ENCODE data around the gene SFXN5.

The SFXN5 gene

DNA sequence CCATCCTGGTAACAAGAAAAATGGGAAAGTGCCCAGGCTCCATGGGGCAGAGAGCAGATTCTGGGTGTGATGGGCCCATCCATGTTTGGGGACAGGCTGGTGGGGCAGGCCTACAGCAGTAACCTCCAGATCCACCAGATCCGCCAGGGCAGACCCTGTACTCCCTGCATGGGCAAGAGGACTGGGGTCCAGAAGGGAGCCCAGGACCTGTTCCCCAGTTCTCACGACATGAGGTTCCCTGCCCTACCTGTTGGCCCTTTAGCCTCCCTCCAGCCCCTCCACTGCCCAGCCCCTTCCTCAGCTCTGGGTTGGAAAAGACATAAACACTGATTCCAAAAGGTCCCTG, 115.5 kb downstream of the SFXN5 start:
- no peak for DNase-seq (ENCODE audit: low read depth)

- no peak for DNase-seq (ENCODE audit: low read depth)
Measured at GRCh38 chr2:72955228-72956049, 116.1 kb downstream of the SFXN5 start.

- no peak for DNase-seq (ENCODE audit: low read depth)
Measured at GRCh38 chr2:72954376-72955227, 116.9 kb downstream of the SFXN5 start.

DNA sequence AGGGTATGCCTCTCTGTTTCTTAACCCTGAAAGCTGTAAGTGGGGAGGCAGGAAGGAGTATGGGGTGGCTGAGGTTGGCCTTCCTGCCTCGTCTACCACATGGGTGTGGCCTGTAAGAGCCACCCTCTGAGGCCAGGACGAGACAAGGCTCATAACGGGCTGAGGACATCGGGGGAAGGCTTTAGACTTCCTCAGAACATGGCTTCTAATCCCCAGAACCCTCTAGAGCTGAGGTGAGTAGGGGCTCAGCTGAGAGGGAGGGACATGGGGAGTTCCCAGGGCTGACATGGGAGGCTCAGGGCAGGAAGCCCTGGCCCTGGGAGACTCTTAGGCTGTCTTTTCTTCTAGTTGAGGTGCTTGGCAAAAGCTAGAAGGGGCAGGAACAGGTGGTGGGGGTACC, 117.5 kb downstream of the SFXN5 start:
- no peak for DNase-seq (ENCODE audit: low read depth)

- DNase-seq (ENCODE audit: low read depth): no peak
Measured at GRCh38 chr2:72953528-72953927, 118.0 kb downstream of the SFXN5 start.

GRCh38 chr2:72952961-72953360, 118.6 kb downstream of the SFXN5 start:
- DNase-seq (ENCODE audit: low read depth): no peak

DNA sequence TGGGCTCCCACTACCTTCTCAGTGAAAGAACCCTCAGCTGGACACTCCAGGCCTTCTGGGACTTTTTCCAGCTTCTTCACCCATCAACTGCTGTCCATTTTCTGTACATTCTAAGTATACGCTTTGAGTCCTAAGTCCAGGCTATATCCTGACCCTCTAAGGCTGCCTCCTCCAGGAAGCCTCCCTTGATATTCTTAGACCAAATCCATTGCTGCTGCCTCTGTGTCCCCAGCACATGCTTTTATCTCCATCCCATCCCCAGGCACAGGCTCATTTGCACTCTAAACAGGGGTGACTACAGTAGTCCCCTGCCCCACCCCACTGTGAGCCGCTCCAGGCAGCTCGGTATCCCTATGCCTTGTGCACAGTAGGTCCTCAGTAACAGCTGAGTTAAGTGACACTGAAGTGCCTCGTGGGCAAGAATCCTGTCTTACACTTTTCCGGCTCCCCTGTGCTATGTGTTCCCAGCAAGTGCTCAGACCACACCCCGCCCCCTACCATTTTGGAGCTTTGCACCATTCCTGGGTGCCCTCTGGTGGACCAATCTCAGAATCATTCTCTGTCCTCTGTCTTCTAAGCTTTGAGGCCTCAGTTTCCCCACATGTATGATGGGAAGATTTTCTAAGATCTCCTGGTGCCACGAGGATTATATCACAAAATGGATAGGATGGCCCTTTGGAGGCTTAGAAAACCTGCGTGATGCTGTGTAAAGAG, 119.2 kb downstream of the SFXN5 start:
- DNase-seq (ENCODE audit: low read depth): no peak

DNA sequence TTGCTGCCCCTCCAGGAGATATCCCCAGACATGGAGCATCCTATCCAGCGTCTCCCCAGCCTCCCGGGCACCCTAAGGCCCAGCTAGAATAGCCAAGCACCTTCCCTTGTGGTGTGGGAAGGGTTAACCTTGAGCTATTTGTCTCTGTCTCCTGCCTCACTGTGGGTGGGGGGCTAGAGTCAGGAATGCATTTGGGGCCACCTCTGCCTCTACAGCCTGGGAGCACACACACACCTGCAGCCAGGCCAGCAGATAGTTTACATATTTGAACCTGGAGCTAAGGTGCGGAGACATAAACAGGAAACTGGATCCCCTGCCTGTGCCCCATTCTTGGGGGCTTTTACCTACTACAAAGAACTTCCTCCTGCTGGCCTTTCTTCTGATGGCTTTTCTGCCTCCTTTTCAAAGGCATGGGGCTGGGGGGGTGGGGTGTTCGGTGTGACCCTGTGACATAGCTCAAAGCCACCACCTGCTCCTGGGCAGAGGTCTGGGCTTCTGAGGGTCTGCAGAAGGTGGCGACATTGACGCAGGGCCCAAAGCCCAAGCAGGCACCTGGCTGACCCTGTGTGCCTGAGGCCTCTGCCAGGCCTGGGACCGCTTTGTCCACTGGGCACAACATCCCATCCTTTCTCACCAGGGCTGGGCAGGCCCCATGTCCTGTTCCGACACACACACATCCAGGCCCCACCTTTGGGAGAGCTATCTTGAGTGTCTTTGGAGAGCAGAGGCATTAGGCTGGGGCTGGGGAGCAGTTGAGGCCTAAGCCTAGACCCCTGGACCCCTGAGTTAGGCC, 120.0 kb downstream of the SFXN5 start:
- no peak for DNase-seq (ENCODE audit: low read depth)

GRCh38 chr2:72950558-72951255, 120.8 kb downstream of the SFXN5 start:
- no peak for DNase-seq (ENCODE audit: low read depth)

GRCh38 chr2:72949642-72950041, 121.9 kb downstream of the SFXN5 start:
- no peak for DNase-seq (ENCODE audit: low read depth)

DNA sequence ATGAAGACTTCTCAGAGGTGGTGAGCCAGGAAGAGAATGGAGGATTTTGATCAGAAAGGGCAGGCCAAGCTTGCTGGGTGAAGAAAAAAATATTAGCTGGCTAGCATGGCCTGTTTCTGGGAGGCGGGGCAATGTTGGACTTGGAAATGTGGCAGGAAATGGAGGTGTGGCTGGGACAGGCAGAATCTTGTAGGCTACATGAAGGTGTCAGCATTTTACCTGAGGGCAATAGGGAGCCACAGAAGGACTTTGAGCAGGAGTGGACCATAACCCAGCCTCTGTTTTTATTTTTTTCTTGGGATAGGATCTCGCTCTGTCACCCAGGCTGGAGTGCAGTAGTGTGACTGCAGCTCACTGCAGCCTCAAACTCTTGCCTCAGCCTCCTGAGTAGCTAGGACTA, 122.5 kb downstream of the SFXN5 start:
- DNase-seq (ENCODE audit: low read depth): no peak

DNA sequence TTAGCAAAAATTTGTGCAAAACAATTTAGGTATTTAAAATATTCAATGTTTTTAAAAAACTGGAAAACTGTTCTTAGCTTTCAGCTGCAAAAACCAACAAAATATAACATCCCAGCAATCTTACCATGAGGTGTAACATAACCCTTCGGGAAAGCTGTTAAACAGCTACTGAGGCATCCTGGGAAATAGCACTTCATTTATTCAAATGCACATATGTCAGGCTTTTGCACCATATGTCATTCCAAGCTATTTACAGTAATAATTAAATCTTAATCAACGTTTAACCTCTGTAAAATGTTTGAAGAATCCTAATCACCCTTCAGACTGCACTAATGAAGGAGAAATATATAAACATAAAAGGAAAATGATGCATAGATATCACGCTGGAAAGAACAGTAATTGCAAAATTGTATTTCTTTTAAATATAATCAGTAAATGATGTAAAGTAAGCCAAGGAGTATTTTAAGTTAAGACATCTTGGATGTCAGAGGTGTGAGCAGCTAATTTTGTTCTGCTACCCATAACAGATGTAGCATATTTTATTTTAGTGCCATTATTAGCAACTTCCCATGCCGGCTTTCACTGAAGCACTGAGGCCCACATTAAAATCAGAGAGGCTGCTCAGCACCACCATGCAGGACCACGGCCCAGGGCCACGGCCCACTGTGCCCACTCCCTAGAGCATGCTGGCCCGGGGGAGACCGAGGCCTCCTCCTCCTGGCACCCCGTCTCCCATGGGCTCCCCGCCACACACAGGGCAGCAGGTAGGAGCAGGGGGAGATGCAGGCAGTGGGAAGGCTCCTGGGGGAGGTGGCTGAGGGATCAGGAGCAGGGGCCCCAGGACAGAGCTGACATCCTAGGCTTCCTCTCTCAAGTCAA, 123.3 kb downstream of the SFXN5 start:
- DNase-seq (ENCODE audit: low read depth): no peak

DNA sequence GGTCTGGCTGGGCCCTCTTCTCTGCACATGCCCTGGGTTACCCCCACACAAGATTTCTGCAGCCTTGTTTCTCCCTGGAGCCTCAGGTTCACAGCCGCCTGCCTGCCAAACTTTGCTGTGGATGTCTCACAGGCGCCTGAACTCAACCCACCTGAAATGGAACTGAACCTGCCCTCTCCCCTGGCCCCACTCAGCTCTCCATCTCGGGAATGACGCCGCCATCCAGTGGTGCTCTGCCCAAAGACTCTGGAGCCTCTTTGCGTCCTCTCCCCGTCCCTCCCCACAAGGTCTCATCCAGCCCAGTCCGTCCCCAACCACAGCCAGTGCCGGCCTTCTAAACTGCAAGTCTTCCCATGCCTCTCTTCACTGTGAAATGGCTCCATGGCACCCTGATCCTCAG, 125.0 kb downstream of the SFXN5 start:
- DNase-seq (ENCODE audit: low read depth): no peak

GRCh38 chr2:72945450-72946019, 126.0 kb downstream of the SFXN5 start:
- DNase-seq (ENCODE audit: low read depth): no peak

DNA sequence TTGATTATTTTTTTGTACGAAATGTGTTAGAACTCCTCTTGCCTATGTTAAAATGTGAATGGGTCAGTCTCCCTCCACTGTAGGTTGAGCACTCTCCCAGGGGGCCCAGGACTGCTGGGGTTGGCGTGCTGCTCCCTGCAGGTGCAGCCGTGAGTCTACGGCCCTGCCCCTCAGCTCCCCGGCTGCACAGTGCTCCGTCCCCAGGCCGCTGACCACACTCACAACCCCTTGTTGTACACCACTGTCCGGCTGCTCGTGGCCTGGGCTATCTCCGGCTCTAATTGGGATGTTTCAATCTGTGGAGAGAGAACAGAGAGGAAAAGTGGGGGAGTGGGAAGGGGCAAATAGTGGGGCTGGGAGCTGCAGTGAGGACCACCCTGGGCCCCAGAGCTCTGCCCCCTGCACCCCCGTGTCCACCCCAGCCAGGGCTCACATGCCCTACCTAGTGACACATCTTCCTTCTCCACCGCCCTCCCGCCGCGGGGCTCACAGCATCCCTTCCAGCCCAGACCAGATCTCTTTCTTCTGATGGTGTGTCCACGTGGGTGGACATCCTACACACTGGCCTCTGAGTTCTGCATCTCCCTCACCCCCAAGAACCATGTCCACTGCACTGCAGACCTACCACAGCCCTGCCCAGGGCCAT, 126.6 kb downstream of the SFXN5 start:
- DNase-seq (ENCODE audit: low read depth): no peak

- no peak for DNase-seq (ENCODE audit: low read depth)
Measured at GRCh38 chr2:72943540-72944395, 127.7 kb downstream of the SFXN5 start.

DNA sequence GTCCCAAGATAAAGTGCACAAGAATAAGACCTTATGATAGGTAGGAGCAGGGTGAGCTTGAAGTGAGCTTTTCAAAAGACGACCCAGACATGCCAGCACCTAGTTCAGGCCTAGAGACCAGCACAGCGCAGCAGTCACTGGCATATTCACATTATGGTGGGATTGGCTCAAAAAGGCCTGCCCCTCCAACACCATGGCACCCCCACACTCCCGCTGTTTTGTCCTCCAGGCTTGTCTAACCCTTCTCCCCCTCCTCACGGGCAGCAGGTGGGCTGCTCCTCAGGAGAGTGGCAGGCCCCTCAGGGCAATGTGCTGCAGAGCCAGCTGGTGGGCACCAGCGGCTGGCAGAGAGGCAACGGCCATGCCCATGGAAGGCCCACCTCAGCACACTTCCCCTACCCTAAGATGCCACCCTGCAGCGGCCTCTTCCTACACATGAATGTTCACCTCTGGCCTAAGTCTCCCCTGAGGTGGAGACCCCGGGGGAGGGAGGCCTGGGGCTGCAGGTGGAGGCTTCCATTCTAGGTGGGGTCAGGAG, 128.6 kb downstream of the SFXN5 start:
- no peak for DNase-seq (ENCODE audit: low read depth)

- no peak for DNase-seq (ENCODE audit: low read depth)
Measured at GRCh38 chr2:72942293-72942692, 129.2 kb downstream of the SFXN5 start.
